Left colon (tissue), 2 donors: ENCODE data around the gene SLC2A11. TPM values are rescaled to one million over a fixed set of nuclear protein-coding genes. Genes with fewer than 3 reads are reported as not detected.
A peak's percentile ranks its signal among the peaks of the same experiment; 100 is the strongest.
"Not testable (repeated sequence)": the region's sequence is repeated elsewhere in the genome, so short reads cannot be mapped to it uniquely, and the experiment has no call there.

Experiments used
- ATAC-seq: fragments of 200-7000 bp; cut with Tn5 transposase; one replicate; pipeline ENCODE4 v1.9.1; 2020; ENCODE audit warnings: mild to moderate bottlenecking, moderate library complexity
- DNase-seq, 2 donors: peaks; one replicate each; pipeline ENCODE4 v3.0.0-alpha.2; 2020
- intact Hi-C, 2 donors: fragments of 100-400 bp; cut with DNase I in 1 of 2; cut with micrococcal nuclease in 1 of 2; formaldehyde crosslinking; loops; one replicate each; pipeline versions ENCODE4 v1.11.2 to v1.14.0; 2022; cut with DNase I, micrococcal nuclease
- total RNA-seq, 2 donors: library from RNA; stranded (reverse); fragmentation: NEBNext Ultra II Directional; extraction: Animal tissue kit (Norgen Biotek cat#: 25700); gene quantifications; one replicate each; pipeline ENCODE4 v1.2.1, GENCODE V29; 2021
- donor health status: DM: no; HTN: no; CAD: no.
- donor health status: DM: yes; HTN: yes; CAD: no.

The SLC2A11 gene
- total RNA-seq, 2 donors from 2014 or later, result 9.8 to 13.7 TPM

GRCh38 chr22:23898006-23898974 lies 40.6 kb downstream of the SLC2A11 start:
- intact Hi-C loops, result no loop called here
- DNase-seq (no peak), ATAC-seq (no peak)

GRCh38 chr22:23899042-23899745 lies 41.5 kb downstream of the SLC2A11 start:
- no peak for ATAC-seq
- intact Hi-C loops, result no loop called here
- no peak for DNase-seq

- ATAC-seq, DNase-seq, intact Hi-C loops: not testable (repeated sequence)
Measured at GRCh38 chr22:23900227-23900626, 42.6 kb downstream of the SLC2A11 start.

DNA sequence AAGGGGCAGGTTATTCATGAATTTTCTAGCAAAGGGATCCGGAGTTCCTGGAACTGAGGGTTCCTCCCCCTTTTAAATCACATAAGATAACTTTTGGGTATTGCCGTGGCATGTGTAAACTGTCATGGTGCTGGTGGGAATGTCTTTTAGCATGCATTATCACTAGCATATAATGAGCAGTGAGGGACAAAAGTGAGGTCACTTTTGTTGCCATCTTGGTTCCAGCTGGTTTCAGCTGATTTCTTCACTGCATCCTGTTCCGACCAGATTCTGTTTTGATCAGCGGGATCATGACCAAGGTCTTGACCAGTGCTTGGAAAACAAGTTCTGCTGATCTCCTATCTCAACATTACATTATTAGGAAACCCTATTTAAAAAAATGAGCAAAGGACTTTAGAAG lies 43.9 kb downstream of the SLC2A11 start:
- ATAC-seq (no peak), DNase-seq (no peak)
- intact Hi-C loops, result no loop called here

GRCh38 chr22:23903328-23903971 lies 45.8 kb downstream of the SLC2A11 start:
- no peak for DNase-seq
- ATAC-seq, result no peak
- intact Hi-C loops, result no loop called here

GRCh38 chr22:23904573-23905254 lies 47.0 kb downstream of the SLC2A11 start:
- ATAC-seq (no peak), DNase-seq (no peak)

DNA sequence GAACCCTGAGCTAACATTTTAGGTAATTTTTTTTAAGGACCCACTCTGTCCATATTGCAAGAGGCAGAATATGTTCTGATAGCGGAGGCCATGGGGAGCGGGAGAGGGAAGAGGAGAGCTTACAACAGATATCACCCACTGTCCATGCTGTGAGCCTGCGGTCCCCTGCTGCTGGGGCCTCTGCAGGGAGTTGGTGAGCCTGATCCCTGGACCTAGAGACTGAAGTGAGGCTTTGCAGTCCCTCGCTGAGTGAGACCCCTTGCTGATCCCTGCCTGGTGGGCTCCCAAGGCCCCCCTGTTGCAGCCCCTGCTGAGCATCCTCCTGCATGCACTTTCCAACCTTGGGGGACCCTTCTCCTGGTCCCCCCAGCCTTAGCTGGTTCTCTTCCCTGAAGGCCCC lies 49.0 kb downstream of the SLC2A11 start:
- DNase-seq, result no peak
- no peak for ATAC-seq
- intact Hi-C loops, result no loop called here

More at GRCh38 chr22:23904573-23905254, 47.0 kb downstream of the SLC2A11 start:
- intact Hi-C loops, result no loop called here

GRCh38 chr22:23907423-23907822 lies 49.7 kb downstream of the SLC2A11 start:
- ATAC-seq, intact Hi-C loops, DNase-seq: not testable (repeated sequence)

- intact Hi-C loops, result no loop called here
- DNase-seq (no peak), ATAC-seq (peak; percentile 35)
Measured at GRCh38 chr22:23908587-23909205, 51.0 kb downstream of the SLC2A11 start.

DNA sequence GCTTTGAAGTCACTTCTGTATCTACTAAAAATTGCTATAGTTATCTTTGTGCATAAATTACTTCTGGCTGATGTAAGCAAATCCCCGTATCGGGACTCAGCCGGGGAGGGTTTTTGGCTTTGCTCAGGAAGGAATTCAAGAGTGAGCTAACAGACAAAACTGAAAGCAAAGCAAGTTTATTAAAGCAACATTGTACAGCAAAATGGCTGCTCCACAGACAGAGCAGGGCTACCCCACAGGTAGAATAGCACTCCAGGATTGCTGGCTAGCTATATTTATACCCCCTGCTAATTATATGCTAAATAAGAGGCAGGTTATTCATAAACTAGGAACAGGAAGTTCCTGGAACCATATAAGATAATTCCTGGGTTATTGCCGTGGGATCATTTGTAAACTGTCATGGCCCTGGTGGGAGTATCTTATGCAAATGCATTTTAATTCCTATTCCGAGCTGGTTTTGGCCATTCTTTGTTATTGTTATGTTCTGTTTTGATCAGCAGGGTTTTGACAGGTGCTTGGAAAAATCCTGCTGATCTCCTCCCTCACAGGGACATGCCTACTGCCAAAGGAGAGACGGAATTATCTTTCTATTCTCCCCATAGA lies 51.7 kb downstream of the SLC2A11 start:
- no peak for DNase-seq
- intact Hi-C loops, result no loop called here
- peak; percentile 22 for ATAC-seq

GRCh38 chr22:23910496-23911190 lies 53.0 kb downstream of the SLC2A11 start:
- no peak for DNase-seq
- intact Hi-C loops, result no loop called here
- ATAC-seq, result no peak

- no peak for ATAC-seq
- DNase-seq, result no peak
- intact Hi-C loops, result no loop called here
Measured at GRCh38 chr22:23911318-23911980, 53.8 kb downstream of the SLC2A11 start.

GRCh38 chr22:23912293-23912903 lies 54.7 kb downstream of the SLC2A11 start:
- intact Hi-C loops, result no loop called here
- ATAC-seq, result no peak

GRCh38 chr22:23913306-23913660 lies 55.6 kb downstream of the SLC2A11 start:
- ATAC-seq (no peak), DNase-seq (no peak)
- intact Hi-C loops, result no loop called here

More at GRCh38 chr22:23912293-23912903, 54.7 kb downstream of the SLC2A11 start:
- DNase-seq, result no peak

- DNase-seq, result peak; percentile 100
- intact Hi-C loops, result no loop called here
- peak; percentile 93 for ATAC-seq
Measured at GRCh38 chr22:23913661-23914353, 56.1 kb downstream of the SLC2A11 start.

GRCh38 chr22:23915290-23915689 lies 57.6 kb downstream of the SLC2A11 start:
- intact Hi-C loops, result no loop called here
- ATAC-seq, result peak; percentile 48
- DNase-seq, result no peak
